ENCODE data around the gene DENND2D.

Gene DENND2D

DNA sequence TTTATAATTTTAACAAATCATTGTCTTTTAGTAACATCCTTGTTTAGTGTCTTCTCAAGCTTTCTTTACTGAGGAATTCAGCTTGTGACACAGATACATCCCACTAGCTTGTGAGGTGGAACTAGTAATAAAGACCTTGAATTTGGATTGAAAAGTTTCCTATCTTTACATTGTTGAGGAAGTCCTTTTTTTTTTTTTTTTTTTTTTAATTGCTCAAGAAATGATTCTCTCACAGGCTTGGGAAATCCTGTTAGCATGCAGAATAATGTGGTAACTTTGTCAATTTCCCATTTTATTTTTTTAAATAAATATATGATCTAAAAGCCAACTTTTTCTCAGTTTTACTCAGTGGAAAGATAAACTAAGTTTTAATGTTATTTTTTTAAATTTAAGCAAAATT lies 15.8 kb downstream of the DENND2D start:
- in situ Hi-C loops (cut with HindIII; ENCODE audit: low sequenced_read_pairs) = no loop called here

DNA sequence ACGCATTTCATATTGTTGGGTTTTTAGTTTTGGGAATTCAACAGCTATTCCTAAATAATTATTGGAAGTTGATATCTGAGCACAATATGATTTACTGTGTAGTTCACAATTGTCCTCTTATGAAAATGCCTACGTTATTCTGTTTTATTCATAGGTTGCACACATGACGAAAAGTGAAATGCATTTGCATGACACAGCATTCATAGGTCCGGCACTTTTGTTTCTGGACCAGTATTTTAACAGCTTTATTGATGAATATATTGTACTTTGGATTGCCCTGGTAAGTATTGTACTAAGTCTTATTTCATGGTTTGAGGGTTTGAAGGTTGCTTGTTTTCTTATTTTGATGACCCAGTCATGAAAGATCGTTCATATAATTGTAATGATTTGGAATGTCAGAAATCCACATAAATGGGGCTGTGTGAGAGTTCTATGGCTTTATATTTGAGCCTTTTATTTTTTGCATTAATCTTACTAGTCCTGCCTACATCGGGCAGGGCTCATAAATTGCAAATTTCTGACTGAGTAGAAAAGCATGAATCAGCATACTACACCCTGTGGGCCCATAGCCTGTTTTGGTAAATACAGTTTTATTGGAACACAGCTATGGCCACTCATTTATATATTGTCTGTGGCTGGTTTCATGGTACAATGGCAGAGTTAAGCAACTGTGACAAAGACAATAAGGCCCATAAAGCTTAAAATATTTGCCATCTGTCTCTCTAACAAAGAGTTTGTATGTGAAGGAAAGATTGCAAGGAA lies 17.0 kb downstream of the DENND2D start:
- in situ Hi-C loops (cut with HindIII; ENCODE audit: low sequenced_read_pairs) = no loop called here

DNA sequence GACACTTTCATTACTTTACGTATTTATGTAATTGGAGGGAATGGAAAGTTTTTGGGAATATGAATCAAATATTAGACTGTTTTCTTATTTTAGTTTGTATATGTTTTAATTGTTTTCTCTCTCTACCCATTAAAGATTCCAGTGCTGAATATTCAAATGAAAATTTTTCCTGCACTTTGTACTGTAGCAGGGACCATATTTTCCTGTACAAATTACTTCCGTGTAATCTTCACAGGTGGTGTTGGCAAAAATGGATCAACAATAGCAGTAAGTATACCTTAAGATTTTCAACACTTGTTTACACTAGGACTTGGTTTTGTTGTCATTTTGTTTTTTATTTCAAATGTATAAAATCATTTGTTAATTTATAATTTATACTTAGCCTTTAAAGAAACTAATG lies 18.4 kb downstream of the DENND2D start:
- in situ Hi-C loops (cut with HindIII; ENCODE audit: low sequenced_read_pairs) = no loop called here

DNA sequence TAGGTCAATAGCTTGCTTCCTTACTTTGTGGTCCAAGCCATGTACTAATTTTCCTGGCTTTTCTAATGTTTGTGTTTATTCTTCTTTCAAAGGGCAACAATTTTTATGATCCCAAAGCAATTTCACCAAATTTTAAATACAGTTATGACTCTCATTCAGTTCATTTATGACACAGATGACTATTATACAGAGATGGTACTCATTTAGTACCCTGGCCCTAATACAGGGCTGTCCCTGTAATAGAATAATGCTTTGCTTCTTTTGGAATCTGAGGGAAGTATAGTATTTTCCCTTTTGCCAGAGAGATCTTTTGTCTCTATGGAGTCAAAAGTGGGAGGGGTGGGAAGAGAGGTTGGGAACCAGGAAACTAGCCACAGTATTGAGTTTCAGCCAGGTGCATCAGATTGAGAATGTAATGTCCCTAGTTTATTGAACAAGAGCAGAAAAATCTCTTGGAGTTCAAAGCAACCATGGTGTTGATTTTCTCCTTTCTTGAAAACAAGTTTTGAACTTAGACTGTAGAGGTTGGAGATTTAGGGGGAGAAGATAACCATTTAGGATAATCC lies 20.4 kb downstream of the DENND2D start:
- in situ Hi-C loops (cut with HindIII; ENCODE audit: low sequenced_read_pairs) = no loop called here

DNA sequence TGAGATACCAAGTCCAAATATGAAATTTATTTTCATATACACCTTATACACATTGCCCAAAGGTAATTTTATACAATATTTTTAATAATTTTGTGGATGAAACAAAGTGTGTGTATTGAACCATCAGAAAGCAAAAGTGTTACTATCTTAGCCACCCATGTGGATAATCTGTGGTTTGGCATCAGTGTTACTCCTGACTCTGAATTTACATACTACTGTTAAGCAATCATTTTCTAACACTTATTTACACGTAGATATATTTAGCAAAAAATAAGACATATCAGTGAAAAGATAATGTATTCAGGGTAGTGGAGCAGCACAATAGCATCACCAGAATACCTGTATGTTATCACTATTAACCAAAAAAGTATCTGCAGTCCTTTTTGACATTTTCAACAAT lies 23.8 kb downstream of the DENND2D start:
- in situ Hi-C loops (cut with HindIII; ENCODE audit: low sequenced_read_pairs) = no loop called here

DNA sequence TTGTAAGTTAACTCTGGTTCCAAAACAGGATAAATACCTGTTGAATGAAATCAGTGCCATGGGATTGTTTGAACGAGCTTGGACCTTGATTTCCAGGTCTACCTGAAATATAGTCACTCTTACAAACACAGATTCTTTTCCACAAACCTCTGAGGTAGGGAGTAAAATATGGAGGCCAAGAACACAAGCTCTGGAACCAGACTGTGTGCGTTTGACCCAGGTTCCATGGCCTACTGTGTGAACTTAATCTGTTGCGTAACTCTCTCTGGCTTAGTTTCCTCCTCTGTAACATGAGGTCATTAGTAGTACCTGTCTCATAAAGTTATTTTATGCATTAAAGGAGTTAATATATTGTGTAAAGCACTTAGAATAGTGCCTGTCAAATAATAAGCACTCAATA lies 25.1 kb downstream of the DENND2D start:
- in situ Hi-C loops (cut with HindIII; ENCODE audit: low sequenced_read_pairs) = no loop called here

DNA sequence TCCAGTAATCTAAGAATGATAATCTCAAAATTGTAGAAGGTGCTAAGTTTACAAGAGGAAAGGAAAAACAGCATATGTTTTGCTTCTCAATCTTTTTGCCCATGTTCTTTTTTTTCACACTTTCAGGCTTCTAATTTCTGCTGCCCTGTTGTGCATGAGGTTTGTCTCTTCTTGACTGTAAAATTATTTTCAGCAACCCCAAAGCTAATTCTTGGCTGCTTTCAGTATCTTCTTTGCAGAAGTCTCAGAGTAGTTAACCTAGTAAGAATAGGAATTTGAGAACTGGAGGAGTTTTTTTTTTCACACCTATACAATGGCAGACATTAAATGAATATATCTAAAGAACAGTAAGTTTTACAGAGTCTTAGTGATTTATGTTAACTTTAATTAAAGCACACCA lies 26.4 kb downstream of the DENND2D start:
- in situ Hi-C loops (cut with HindIII; ENCODE audit: low sequenced_read_pairs) = no loop called here

DNA sequence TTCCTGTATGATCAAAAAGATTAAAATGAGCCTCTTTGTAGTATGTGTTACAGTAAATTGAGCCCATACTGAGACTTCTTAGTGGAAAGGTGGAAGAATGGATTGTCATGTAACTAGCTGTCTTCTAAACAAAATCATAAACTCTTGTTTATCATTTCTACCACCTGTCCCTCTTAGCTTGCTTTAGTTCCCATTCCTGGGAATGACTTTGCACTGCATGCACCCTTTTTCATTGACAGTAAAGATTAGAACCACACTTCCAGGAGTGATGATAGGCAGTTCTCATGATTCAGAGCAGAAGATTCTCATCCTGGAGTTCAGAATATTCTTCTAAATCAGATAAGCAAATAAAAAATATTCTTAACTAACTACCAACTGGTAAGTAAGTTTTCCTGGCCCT lies 28.0 kb downstream of the DENND2D start:
- in situ Hi-C loops (cut with HindIII; ENCODE audit: low sequenced_read_pairs) = no loop called here

DNA sequence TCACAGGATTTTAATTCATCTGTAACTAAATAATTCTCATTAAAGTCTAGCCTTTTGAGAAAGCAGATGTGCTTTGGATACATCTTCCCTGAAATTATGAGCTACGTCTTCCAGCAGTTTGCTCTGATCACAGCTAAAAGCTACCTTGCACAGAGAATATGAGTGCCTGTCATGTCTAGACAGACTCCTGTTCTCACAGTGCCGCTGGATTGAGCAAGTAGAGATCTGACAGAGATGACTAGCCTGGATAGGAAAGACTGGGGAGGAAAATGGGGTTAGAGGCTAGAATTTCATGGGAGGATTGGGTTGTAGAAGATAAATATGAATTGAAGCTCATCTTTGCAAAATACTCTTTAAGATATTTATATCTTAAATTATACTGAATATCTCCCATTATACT lies 36.3 kb downstream of the DENND2D start:
- in situ Hi-C loops (cut with HindIII; ENCODE audit: low sequenced_read_pairs) = no loop called here

DNA sequence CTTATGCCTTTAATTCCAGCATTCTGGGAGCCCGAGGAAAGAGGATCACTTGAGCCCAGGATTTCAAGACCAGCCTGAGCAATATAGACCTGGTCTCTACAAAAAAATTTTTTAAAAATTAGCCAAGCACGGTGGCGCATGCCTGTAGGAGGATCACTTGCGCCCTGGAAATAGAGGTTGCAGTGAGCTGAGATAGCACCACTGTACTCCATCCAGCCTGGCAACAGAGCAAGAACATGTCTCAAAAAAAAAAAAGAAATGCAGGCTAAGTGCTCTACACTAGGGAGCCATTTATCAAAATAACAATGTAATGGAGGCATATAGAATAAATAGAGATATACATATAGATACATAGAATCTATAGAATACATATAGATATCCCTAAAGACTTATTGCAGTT lies 37.1 kb downstream of the DENND2D start:
- in situ Hi-C loops (cut with HindIII; ENCODE audit: low sequenced_read_pairs) = no loop called here

DNA sequence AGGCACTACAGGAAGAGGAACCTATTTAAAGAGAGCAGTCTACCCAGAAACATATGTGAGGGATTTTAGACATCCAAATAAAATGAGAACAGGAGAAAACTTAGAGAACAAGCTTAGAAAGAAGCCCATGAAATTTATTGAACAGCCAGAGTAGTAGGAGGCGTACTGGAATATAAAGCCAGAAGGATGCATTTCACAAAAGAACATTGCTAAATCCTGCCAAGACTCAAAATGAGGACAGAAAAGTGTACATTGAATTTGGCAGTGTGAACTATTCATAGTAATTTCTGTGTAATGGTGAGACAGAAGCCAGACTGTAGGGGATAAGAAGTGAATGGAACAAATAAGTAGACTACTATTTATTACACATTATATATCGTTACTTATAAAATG lies 38.0 kb downstream of the DENND2D start:
- in situ Hi-C loops (cut with HindIII; ENCODE audit: low sequenced_read_pairs) = no loop called here

DNA sequence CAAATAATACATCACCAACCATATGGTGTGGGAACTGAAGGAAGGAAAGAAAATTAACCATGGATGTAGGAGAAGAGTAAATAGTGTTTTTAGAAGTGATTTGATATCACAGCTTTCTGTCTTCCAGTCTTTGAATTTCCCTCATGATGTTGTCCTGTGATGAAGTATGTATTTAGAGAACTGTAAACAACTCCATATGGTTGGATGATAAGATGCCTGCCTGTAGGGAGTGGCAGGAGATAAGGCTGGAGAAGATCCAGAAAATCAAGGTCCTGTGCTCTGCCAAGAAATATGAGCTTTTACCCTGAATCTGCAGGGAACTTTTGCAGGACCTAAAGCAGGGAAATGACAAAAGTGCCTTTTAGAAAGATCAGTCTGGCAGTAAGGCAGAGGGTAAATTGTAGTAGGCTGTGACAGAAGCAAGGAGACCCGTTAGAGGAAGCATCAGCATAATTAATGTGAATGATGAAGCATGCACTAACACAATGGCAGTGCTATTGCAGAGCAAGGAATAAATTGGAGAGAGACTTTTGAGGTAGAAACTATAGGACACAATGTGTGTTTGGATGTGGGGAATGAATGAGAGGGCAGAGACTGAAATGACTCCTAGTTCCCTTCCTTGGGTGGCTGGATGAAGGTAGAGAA lies 38.5 kb downstream of the DENND2D start:
- in situ Hi-C loops (cut with HindIII; ENCODE audit: low sequenced_read_pairs) = no loop called here

DNA sequence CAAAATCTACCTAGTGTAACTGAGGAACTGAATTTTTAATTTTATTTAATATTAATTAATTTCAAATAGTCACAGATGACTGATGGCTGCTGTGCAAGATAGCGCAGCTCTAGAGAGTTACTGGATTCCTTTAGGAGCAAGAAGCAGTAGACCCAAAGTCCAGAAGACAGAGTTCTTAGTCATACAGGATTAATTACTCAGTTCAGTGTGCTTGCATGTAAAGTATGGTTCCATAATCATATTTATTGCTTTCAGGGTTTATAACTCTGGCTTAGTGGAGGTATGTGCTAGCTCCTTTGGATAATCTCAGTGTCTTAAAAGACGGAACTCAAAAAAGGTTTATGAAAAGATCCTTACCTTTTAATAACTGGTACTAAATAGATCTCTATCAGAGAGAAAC lies 43.0 kb downstream of the DENND2D start:
- in situ Hi-C loops (cut with HindIII; ENCODE audit: low sequenced_read_pairs) = no loop called here

DNA sequence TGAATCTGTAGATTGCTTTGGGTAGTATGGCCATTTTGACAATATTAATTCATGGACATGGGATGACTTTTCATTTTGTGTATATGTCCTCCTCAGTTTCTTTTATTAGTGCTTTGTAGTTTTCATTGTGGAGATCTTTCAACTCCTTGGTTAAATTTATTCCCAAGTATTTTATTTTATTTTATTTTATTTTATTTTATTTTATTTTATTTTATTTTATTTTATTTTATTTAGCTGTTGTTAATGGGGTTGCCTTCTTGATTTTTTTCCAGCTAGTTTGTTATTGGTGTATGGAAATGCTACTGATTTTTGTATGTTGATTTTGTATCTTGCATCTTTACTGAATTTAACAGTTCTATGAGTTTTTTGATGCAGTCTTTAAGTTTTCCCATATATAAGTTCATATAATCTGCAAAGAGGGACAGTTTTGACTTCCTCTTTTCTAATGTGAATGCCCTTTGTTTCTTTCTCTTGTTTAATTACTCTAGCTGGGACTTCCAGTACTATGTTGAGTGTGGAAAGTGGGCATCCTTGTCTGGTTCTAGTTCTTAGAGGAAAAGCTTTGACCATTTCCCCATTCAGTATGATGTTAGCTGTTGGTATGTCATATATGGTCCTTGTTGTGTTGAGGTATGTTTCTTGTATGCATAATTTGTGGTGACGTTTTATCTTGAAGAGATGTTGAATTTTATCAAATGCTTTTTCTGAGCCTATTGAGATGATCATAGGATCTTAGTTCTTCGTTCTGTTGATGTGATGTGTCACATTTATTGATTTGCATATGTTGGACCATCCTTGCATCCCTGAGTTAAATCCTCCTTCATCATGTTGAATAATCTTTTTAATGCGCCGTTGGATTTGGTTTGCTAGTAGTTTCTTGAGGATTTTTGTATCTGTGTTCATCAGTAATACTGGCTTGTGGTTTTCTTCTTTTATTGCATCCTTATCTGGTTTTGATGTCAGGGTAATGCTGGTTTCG lies 46.1 kb downstream of the DENND2D start:
- in situ Hi-C loops (cut with HindIII; ENCODE audit: low sequenced_read_pairs) = no loop called here

DNA sequence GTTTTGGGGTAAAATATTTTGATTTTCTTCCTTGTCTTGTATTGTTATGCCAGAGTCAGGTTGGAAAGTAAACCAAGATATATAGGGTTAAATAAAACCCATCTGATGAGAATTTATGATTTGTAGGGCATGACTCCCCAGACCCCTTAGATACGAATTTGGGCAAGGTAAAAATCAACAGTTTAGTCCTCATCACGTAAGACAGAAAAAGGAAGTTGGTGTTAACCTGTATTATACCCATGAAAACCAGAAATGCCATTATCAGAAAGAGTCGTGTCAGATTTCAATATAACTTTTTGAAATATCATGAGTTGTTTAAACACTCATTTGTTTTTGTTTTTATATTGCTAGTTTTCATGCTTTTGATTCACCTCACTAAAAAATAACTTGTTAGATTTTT lies 48.6 kb downstream of the DENND2D start:
- in situ Hi-C loops (cut with HindIII; ENCODE audit: low sequenced_read_pairs) = no loop called here

DNA sequence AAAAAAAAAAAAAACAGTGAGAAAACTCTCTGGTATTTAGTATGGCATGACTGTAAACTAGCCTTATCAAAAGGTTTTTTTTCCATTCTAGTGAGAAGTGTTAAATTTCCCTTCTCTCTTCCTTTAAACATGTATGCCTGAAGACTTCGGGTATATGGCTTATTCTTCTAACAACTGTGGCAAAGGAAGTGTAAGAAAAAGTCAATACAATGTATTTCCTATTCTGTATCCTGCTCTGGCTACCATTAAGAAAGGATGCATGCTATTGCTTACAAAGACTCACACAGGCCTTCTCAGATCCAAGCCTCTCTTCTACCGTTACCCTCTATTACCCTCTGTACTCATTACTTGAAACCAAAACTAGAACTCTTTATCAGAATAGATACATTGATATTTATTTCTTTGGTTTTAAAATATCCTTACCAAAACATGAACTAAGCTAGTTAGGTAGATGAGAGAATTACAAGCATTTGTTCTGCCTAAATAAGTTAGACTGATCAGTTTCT lies 52.0 kb downstream of the DENND2D start:
- in situ Hi-C loops (cut with HindIII; ENCODE audit: low sequenced_read_pairs) = no loop called here

DNA sequence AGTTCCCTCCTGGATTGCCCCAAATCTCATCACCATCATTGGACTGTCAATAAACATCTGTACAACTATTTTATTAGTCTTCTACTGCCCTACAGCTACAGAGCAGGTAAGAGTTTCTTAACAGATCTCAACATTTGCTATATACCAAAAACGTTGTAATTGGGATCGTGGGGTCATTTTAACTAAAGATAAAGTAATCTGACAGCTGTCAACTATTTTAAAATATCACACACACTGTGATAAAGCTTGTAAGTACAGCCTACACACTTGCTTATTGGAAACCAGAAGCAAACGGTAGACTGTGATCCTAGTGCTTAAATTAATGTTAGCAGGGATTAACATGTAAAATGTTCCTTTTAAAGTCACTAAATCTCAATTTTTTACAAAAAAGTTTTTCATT lies 52.5 kb downstream of the DENND2D start:
- in situ Hi-C loops (cut with HindIII; ENCODE audit: low sequenced_read_pairs) = no loop called here

DNA sequence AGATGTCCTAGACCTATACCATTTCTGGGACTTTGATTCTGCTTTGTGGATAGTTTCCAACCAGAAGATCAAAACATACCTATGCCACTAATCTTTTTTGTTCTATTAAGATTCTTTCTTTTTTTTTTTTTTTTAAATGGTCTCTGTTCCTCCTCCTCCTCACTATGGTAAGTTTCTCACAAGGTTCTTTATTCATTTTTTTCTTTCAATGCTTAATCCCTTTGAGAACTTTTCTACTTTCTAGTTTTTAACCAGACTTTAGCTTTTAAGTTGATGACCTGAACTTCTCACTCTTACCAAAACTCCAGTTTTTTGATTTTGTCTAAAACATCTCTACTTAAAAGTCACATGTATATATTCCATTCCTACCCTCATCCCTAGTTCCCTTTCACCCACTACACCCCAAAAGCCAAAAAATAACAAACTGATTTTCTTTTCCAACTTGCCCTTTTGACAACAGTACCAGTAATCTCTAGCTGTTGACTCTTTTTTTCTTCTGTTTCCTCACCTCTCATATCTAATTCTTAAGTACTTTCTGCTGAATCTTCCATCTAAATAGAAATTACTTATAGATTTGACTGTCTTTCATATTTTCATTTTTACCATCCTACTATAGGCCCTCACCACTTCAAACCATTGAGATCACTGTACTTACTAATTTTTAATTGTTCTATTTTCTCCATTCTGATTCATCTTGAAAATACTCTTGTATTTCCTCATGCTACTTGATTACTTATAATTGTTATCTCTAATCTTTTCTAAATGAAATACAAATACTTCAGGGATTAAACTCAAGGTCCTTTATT lies 54.3 kb downstream of the DENND2D start:
- in situ Hi-C loops (cut with HindIII; ENCODE audit: low sequenced_read_pairs) = no loop called here

DNA sequence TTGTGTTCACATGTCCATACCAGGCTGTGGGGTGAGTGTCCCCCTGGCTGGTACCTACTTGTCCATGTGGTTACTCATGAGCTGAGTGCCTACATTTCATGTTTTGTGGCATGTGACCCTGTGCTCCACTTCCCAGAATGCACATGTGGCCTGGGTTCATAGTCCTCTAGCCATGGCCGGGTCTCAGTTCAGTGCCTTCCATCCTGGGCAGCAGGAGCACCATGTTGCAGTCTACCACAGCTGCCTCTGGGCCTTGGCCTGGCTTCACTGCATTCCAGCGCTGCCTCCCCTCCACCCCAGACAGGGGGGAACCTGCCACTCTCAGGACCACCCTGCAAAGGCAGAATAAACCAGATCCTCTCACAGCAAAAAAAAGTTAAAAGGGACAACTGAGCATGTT lies 54.9 kb downstream of the DENND2D start:
- in situ Hi-C loops (cut with HindIII; ENCODE audit: low sequenced_read_pairs) = no loop called here

DNA sequence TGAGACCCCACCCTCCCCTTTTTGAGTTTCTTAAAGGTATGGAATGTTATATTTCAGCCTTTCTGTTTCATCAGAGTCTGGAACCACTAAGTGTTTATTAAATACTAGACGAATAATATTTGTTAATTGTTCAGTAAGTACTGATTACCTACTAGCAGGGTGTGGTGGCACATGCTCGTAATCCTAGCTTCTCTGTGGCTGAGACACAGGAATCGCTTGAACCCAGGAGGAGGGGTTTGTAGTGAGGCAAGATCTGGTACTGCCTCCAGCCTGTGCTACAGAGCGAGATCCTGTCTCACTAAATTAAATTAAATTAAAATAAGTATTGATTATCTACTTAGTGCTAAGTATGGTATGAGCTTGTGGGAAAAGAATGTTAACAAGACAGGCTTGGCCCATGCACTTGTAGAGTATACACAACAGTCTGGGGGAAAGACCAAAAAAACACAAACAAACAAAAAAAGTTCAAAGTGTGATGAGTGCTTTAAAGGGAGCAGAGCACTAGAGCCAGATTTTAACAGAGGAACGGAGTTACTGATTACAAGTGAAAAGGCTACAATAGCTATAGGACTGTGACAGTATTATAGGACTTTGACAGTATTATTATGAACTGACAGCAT lies 58.0 kb downstream of the DENND2D start:
- in situ Hi-C loops (cut with HindIII; ENCODE audit: low sequenced_read_pairs) = no loop called here

Measured in DLD1 (cell line).